Bronchial epithelial cell (primary cell): Measurements from ENCODE around the gene HSPA12B. TPM values are rescaled to one million over a fixed set of nuclear protein-coding genes. Genes with fewer than 3 reads are reported as not detected.

ENCODE experiments used
- DNase-seq: peaks from one replicate; pipeline ENCODE4 v3.0.0-alpha.2; 2010; ENCODE audit warnings: low read depth
- FAIRE-seq: peaks from 2 replicates; lab custom pipeline; 2011; peaks lifted over from hg19 to GRCh38; lab: Jason Lieb, UNC
- H3K27me3 ChIP-seq: 2 replicates; pipeline ENCODE4 v1.5.1; 2011; ENCODE audit warnings: low read length; ENCODE audit not compliant: control insufficient read depth, insufficient read depth
- H3K36me3 ChIP-seq: 2 replicates; pipeline ENCODE4 v1.5.1; 2011; ENCODE audit warnings: low read length; ENCODE audit not compliant: control insufficient read depth, insufficient read depth
- H3K4me3 ChIP-seq: 2 replicates; pipeline ENCODE4 v1.5.1; 2011; ENCODE audit warnings: mild to moderate bottlenecking, low read depth, low read length, control low read depth
- total RNA-seq: library from RNA; depleted of rRNA; stranded (reverse); fragments of >200 nt; gene quantifications from 2 replicates; pipeline ENCODE4 v1.2.1, GENCODE V29; 2014
- TF ChIP-seq, protein P1 (sequence below): IDR thresholded peaks from 2 replicates; pipeline ENCODE4 v1.5.1; 2011; ENCODE audit warnings: mild to moderate bottlenecking, moderate library complexity, low read length, control low read depth, inconsistent platforms; ENCODE audit not compliant: insufficient read depth, severe bottlenecking

HSPA12B gene
- total RNA-seq, 1 donor from 2014 or later, result not detected

- peaks cover 3% of the 10 kb centered on the region for H3K36me3 ChIP-seq
- DNase-seq (no peak), FAIRE-seq (no peak)
- H3K27me3 ChIP-seq, result peaks cover 12% of the 10 kb centered on the region
- H3K4me3 ChIP-seq, result no peak overlapping the region
- TF ChIP-seq, protein P1, sequence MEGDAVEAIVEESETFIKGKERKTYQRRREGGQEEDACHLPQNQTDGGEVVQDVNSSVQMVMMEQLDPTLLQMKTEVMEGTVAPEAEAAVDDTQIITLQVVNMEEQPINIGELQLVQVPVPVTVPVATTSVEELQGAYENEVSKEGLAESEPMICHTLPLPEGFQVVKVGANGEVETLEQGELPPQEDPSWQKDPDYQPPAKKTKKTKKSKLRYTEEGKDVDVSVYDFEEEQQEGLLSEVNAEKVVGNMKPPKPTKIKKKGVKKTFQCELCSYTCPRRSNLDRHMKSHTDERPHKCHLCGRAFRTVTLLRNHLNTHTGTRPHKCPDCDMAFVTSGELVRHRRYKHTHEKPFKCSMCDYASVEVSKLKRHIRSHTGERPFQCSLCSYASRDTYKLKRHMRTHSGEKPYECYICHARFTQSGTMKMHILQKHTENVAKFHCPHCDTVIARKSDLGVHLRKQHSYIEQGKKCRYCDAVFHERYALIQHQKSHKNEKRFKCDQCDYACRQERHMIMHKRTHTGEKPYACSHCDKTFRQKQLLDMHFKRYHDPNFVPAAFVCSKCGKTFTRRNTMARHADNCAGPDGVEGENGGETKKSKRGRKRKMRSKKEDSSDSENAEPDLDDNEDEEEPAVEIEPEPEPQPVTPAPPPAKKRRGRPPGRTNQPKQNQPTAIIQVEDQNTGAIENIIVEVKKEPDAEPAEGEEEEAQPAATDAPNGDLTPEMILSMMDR, result no peak
These were observed 21.8 kb downstream of the HSPA12B start for GRCh38 chr20:3754276-3754630.

DNA sequence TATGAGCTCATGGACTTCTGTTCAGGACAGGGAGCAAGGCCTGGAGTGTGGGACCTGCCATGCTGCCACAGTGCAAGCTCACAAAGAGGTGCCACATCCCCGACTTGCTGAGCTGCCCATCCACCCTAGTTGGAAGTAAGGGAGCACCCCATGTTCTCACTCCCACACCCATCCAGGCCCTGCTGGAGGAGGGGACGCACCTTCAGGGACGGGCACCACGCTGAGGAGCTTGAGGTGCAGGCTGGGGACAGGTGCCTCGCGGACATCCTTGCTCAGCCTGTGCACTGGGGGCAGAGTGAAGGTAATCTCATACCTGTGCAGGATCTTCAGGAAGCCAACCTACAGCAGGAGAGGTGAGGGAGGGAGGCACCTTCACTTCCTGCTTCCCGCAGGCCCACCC lies 22.8 kb downstream of the HSPA12B start:
- no peak overlapping the region for H3K4me3 ChIP-seq
- DNase-seq (no peak), FAIRE-seq (no peak)
- H3K27me3 ChIP-seq, result peaks cover 8% of the 10 kb centered on the region
- H3K36me3 ChIP-seq, result peaks cover 3% of the 10 kb centered on the region
- TF ChIP-seq, protein P1, result no peak

- Histone ChIP-seq H3K4me3 (no peak overlapping the region), H3K27me3 (peaks cover 2% of the 10 kb centered on the region), H3K36me3 (peaks cover 3% of the 10 kb centered on the region)
- no peak for FAIRE-seq
- no peak for DNase-seq
- TF ChIP-seq, protein P1, result no peak
These were observed 23.5 kb downstream of the HSPA12B start for GRCh38 chr20:3755814-3756480.

GRCh38 chr20:3757268-3757667 lies 24.8 kb downstream of the HSPA12B start:
- TF ChIP-seq, protein P1, result no peak
- Histone ChIP-seq H3K4me3 (no peak overlapping the region), H3K27me3 (no peaks in the 10 kb centered on the region), H3K36me3 (peaks cover 3% of the 10 kb centered on the region)
- no peak for DNase-seq
- FAIRE-seq, result no peak

GRCh38 chr20:3758566-3758965 lies 26.1 kb downstream of the HSPA12B start:
- Histone ChIP-seq H3K27me3 (no peaks in the 10 kb centered on the region), H3K36me3 (peaks cover 3% of the 10 kb centered on the region), H3K4me3 (no peak overlapping the region)
- DNase-seq (no peak), FAIRE-seq (no peak)
- TF ChIP-seq, protein P1, result no peak

DNA sequence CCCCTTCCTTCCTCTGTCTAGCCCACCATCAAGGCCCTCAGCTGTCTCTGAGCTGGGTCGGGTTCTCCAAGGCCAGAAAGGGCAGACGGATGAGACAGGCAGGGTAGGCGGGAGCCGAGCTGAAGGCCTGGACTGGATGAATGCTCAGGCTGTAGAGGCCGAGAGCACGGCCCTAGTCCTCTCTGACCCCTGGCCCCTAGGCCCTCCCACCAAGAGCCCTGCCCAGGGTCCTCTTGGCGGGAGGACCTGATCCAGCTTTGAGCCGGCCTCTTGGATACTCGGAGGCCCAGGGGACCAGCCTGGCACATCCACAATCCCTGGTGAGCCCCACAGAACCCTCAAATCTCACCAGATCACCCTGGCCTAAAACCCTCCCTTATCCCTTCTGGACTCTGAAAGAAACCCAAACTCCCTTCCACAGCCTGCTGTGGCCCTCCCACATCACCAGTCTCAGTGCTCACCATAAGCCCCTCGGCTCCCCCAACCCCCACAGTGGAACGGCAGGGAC lies 26.9 kb downstream of the HSPA12B start:
- Histone ChIP-seq H3K4me3 (no peak overlapping the region), H3K27me3 (no peaks in the 10 kb centered on the region), H3K36me3 (peaks cover 3% of the 10 kb centered on the region)
- DNase-seq, result no peak
- TF ChIP-seq, protein P1, result no peak
- no peak for FAIRE-seq
